KMS-11 (cell line): ENCODE measurements around the gene SLFN12.

Experiments
- H2AFZ ChIP-seq: fragments of 200-600 bp; sonication (generic); 2 replicates; pipeline ENCODE4 v1.6.1; 2016; ENCODE audit warnings: antibody characterized with exemption, mixed run types, low read depth
- H3K27ac ChIP-seq: fragments of 200-600 bp; sonication (generic); 2 replicates; pipeline ENCODE4 v1.6.1; 2016; ENCODE audit warnings: mild to moderate bottlenecking, mixed run types
- H3K27me3 ChIP-seq: fragments of 200-600 bp; sonication (generic); 2 replicates; pipeline ENCODE4 v1.6.1; 2017; ENCODE audit warnings: mild to moderate bottlenecking, low read depth, mixed run types, moderate library complexity; ENCODE audit not compliant: insufficient read depth
- H3K36me3 ChIP-seq: fragments of 200-600 bp; sonication (generic); 2 replicates; pipeline ENCODE4 v1.6.1; 2017; ENCODE audit warnings: mild to moderate bottlenecking, mixed run types; ENCODE audit not compliant: insufficient read depth
- H3K4me1 ChIP-seq: fragments of 200-600 bp; sonication (generic); 2 replicates; pipeline ENCODE4 v1.6.1; 2016; ENCODE audit warnings: mild to moderate bottlenecking, low read depth, mixed run types; ENCODE audit not compliant: poor library complexity, severe bottlenecking
- H3K4me2 ChIP-seq: fragments of 200-600 bp; sonication (generic); 2 replicates; pipeline ENCODE4 v1.7.0; 2016; ENCODE audit warnings: mild to moderate bottlenecking, mixed run types
- H3K4me3 ChIP-seq: fragments of 200-600 bp; sonication (generic); IDR thresholded peaks from 2 replicates; pipeline ENCODE4 v1.6.1; 2017; ENCODE audit warnings: low read depth, low read length, mixed read lengths; ENCODE audit not compliant: insufficient read depth
- H3K79me2 ChIP-seq: fragments of 200-600 bp; sonication (generic); 2 replicates; pipeline ENCODE4 v1.6.1; 2016; ENCODE audit warnings: low read depth, mixed run types; ENCODE audit not compliant: insufficient read depth
- H3K9ac ChIP-seq: fragments of 200-600 bp; sonication (generic); 2 replicates; pipeline ENCODE4 v1.6.1; 2016; ENCODE audit warnings: mild to moderate bottlenecking, mixed run types
- H4K20me1 ChIP-seq: fragments of 200-600 bp; sonication (generic); 2 replicates; pipeline ENCODE4 v1.6.1; 2016; ENCODE audit warnings: mild to moderate bottlenecking, mixed run types; ENCODE audit not compliant: insufficient read depth
- CTCF ChIP-seq: fragments of 200-600 bp; sonication (generic); conservative IDR thresholded peaks from 2 replicates; pipeline ENCODE4 v1.6.1; 2017; ENCODE audit warnings: low read depth, mild to moderate bottlenecking, antibody characterized with exemption, low read length, moderate library complexity, mixed read lengths

Gene SLFN12

GRCh38 chr17:35372846-35373533 lies 59.3 kb downstream of the SLFN12 start:
- Histone ChIP-seq H3K4me2 (peak overlapping the region; percentile 71), H3K27me3 (no peaks in the 10 kb centered on the region), H3K36me3 (no peaks in the 10 kb centered on the region), H4K20me1 (no peaks in the 10 kb centered on the region), H3K4me3 (no peak overlapping the region), H3K9ac (peak overlapping the region; percentile 41; the same call in 1 of the 2 replicates), H3K79me2 (no peaks in the 10 kb centered on the region), H2AFZ (peak overlapping the region; percentile 67), H3K27ac (peak overlapping the region; percentile 28; the same call in 1 of the 2 replicates), H3K4me1 (peaks cover 24% of the 10 kb centered on the region)
- TF ChIP-seq CTCF: no peak

GRCh38 chr17:35371934-35372333 lies 60.4 kb downstream of the SLFN12 start:
- peaks cover 35% of the 10 kb centered on the region for H3K4me1 ChIP-seq
- no peaks in the 10 kb centered on the region for H3K36me3 ChIP-seq
- no peaks in the 10 kb centered on the region for H3K27me3 ChIP-seq
- H4K20me1 ChIP-seq: no peaks in the 10 kb centered on the region
- no peak overlapping the region for H3K9ac ChIP-seq
- no peak overlapping the region for H3K4me3 ChIP-seq
- H3K79me2 ChIP-seq: no peaks in the 10 kb centered on the region
- no peak overlapping the region for H2AFZ ChIP-seq
- H3K4me2 ChIP-seq: no peak overlapping the region
- no peak overlapping the region for H3K27ac ChIP-seq
- TF ChIP-seq CTCF: no peak

- H3K9ac ChIP-seq: peak overlapping the region; percentile 53; the same call in 1 of the 2 replicates
- H3K79me2 ChIP-seq: no peaks in the 10 kb centered on the region
- H3K4me2 ChIP-seq: peak overlapping the region; percentile 66
- no peaks in the 10 kb centered on the region for H3K36me3 ChIP-seq
- no peaks in the 10 kb centered on the region for H3K27me3 ChIP-seq
- no peak overlapping the region for H3K4me3 ChIP-seq
- peaks cover 36% of the 10 kb centered on the region for H3K4me1 ChIP-seq
- peak overlapping the region; percentile 66 for H2AFZ ChIP-seq
- no peak for TF ChIP-seq CTCF
- peak overlapping the region; percentile 85 for H3K27ac ChIP-seq
- no peaks in the 10 kb centered on the region for H4K20me1 ChIP-seq
These were observed 64.0 kb downstream of the SLFN12 start for GRCh38 chr17:35368081-35368830.

- no peak overlapping the region for H3K4me2 ChIP-seq
- H3K4me3 ChIP-seq: no peak overlapping the region
- H2AFZ ChIP-seq: no peak overlapping the region
- no peak overlapping the region for H3K9ac ChIP-seq
- H3K27me3 ChIP-seq: no peaks in the 10 kb centered on the region
- no peak for TF ChIP-seq CTCF
- no peak overlapping the region for H3K27ac ChIP-seq
- H3K36me3 ChIP-seq: no peaks in the 10 kb centered on the region
- no peaks in the 10 kb centered on the region for H4K20me1 ChIP-seq
- no peaks in the 10 kb centered on the region for H3K79me2 ChIP-seq
- no peaks in the 10 kb centered on the region for H3K4me1 ChIP-seq
These were observed 71.3 kb downstream of the SLFN12 start for GRCh38 chr17:35361027-35361426.
